CD4-positive, alpha-beta T cell (primary cell): ENCODE measurements around the gene FERMT1. TPM values are rescaled to one million over a fixed set of nuclear protein-coding genes. Genes with fewer than 3 reads are reported as not detected.
A peak's percentile ranks its signal among the peaks of the same experiment; 100 is the strongest.

Source experiments
- ATAC-seq: fragments of 200-7000 bp; cut with Tn5 transposase; one replicate; pipeline ENCODE4 v1.10.0; 2022; ENCODE audit warnings: mild to moderate bottlenecking; ENCODE audit not compliant: poor library complexity
- CTCF ChIA-PET: fragments of 350-600 bp; sonication (Branson Sonifier 250); formaldehyde crosslinking; loops from one replicate; lab custom pipeline; 2021; ENCODE audit warnings: antibody characterized with exemption, inconsistent platforms; lab: Charles Lee
- POLR2A ChIA-PET: fragments of 350-600 bp; sonication (Branson Sonifier 250); formaldehyde crosslinking; loops from one replicate; lab custom pipeline; 2021; ENCODE audit warnings: antibody characterized with exemption, inconsistent platforms; lab: Charles Lee
- DNase-seq, 14 experiments: peaks; one replicate each; pipeline ENCODE4 v3.0.0-alpha.2; 2013 to 2020; ENCODE audit warnings: mixed read lengths in 2 of 14
- H3K27ac ChIP-seq, 2 donors: one replicate each; pipeline versions ENCODE4 v1.5.1 to v1.7.0; 2013; ENCODE audit warnings: low read length in 2 of 2, low read depth in 1 of 2, mild to moderate bottlenecking in 1 of 2
- H3K27me3 ChIP-seq, 2 experiments: 1 replicate in 1 of 2; 2 replicates in 1 of 2; pipeline versions ENCODE4 v1.6.1 to v1.7.0; 2013; ENCODE audit warnings: low read length in 2 of 2, control low read depth in 1 of 2, mild to moderate bottlenecking in 1 of 2, moderate library complexity in 1 of 2; ENCODE audit not compliant: insufficient read depth in 2 of 2, control insufficient read depth in 1 of 2
- H3K36me3 ChIP-seq: one replicate; pipeline ENCODE4 v1.6.1; 2013; ENCODE audit warnings: low read length, control low read depth; ENCODE audit not compliant: insufficient read depth
- H3K4me1 ChIP-seq: one replicate; pipeline ENCODE4 v1.6.1; 2013; ENCODE audit warnings: low read length, control low read depth; ENCODE audit not compliant: insufficient read depth
- H3K4me3 ChIP-seq: one replicate; pipeline ENCODE4 v1.5.1; 2013; ENCODE audit warnings: mild to moderate bottlenecking, low read length, moderate library complexity
- H3K9me3 ChIP-seq, 2 experiments: 1 replicate in 1 of 2; 2 replicates in 1 of 2; pipeline versions ENCODE4 v1.6.1 to v1.7.0; 2013; ENCODE audit warnings: low read length in 2 of 2, mild to moderate bottlenecking in 2 of 2, control low read depth in 1 of 2, moderate library complexity in 1 of 2; ENCODE audit not compliant: control insufficient read depth in 1 of 2, insufficient read depth in 1 of 2
- H3K27ac Mint-ChIP-seq: one replicate; pipeline ENCODE4 v1.8.0; 2020; ENCODE audit warnings: mixed read lengths
- H3K27me3 Mint-ChIP-seq: one replicate; pipeline ENCODE4 v1.8.0; 2021; ENCODE audit warnings: mixed read lengths
- H3K36me3 Mint-ChIP-seq: one replicate; pipeline ENCODE4 v1.8.0; 2021; ENCODE audit warnings: low read depth, mixed read lengths
- H3K4me1 Mint-ChIP-seq: one replicate; pipeline ENCODE4 v1.8.0; 2021; ENCODE audit warnings: low read depth, mixed read lengths
- H3K4me3 Mint-ChIP-seq: one replicate; pipeline ENCODE4 v1.8.0; 2020; ENCODE audit warnings: mild to moderate bottlenecking, mixed read lengths
- H3K9me3 Mint-ChIP-seq: one replicate; pipeline ENCODE4 v1.8.0; 2020; ENCODE audit warnings: mixed read lengths
- intact Hi-C, 2 experiments: fragments of 100-400 bp; cut with DNase I in 1 of 2; cut with micrococcal nuclease in 1 of 2; formaldehyde crosslinking; loops; one replicate each; pipeline versions ENCODE4 v1.15.1 to v1.9.0; 2023 to 2025; cut with DNase I, micrococcal nuclease
- total RNA-seq, 174 experiments: library from RNA in 2 of 174; stranded (reverse) in 2 of 174; gene quantifications; one replicate each; pipeline ENCODE4 v1.2.3 and lab custom pipeline; 2021 to 2026
- TF ChIP-seq, protein P1 (sequence below): fragments of 200-600 bp; IDR thresholded peaks from one replicate; pipeline ENCODE4 v1.8.0; 2022; ENCODE audit warnings: antibody characterized with exemption, mild to moderate bottlenecking

FERMT1 gene
- total RNA-seq, 2 experiments from 2014 or later = not detected

DNA sequence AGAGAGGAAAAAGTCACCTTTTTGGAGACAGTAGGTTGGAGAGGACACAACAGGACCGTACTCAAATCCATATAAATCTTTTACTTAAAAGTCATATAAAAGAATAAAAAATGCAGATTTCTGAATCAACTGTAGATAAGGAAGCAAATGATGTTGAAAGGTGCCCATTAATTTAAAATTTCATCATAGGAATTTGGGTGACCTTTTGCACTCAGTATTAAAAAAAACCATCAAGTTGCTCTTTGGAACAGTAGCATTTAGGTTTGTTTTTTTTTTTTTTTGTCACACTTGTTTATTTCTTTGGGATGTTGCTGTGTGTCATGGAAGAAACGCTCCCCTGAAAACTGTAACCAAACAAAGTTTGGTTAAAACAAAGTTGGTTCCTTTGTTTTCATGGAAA is 48.0 kb downstream of the FERMT1 start:
- intact Hi-C loops = loop anchor here (2.0 to 5.0 kb wide), 3 partner anchors 62 to 287 kb away; no protein-coding TSS in a partner anchor
- Histone ChIP-seq H3K4me1 (no peaks in the 10 kb centered on the region), H3K4me3 (no peak overlapping the region), H3K36me3 (no peaks in the 10 kb centered on the region), H3K27me3 (no peaks in the 10 kb centered on the region), H3K27ac (no peak overlapping the region), H3K9me3 (no peaks in the 10 kb centered on the region)
- Mint-ChIP-seq H3K27me3 (no peaks in the 10 kb centered on the region), H3K36me3 (no peaks in the 10 kb centered on the region), H3K27ac (no peak overlapping the region), H3K4me3 (no peak overlapping the region), H3K9me3 (no peaks in the 10 kb centered on the region), H3K4me1 (no peaks in the 10 kb centered on the region)
- ATAC-seq = no peak
- POLR2A ChIA-PET = interaction anchor here (0.7 kb wide), 1 partner anchor 61 kb away, joined by 3 read pairs; no protein-coding TSS in a partner anchor
- TF ChIP-seq, protein P1, sequence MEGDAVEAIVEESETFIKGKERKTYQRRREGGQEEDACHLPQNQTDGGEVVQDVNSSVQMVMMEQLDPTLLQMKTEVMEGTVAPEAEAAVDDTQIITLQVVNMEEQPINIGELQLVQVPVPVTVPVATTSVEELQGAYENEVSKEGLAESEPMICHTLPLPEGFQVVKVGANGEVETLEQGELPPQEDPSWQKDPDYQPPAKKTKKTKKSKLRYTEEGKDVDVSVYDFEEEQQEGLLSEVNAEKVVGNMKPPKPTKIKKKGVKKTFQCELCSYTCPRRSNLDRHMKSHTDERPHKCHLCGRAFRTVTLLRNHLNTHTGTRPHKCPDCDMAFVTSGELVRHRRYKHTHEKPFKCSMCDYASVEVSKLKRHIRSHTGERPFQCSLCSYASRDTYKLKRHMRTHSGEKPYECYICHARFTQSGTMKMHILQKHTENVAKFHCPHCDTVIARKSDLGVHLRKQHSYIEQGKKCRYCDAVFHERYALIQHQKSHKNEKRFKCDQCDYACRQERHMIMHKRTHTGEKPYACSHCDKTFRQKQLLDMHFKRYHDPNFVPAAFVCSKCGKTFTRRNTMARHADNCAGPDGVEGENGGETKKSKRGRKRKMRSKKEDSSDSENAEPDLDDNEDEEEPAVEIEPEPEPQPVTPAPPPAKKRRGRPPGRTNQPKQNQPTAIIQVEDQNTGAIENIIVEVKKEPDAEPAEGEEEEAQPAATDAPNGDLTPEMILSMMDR = no peak
- CTCF ChIA-PET = interaction anchor here (1.5 kb wide), 1 partner anchor 546 kb away, joined by 9 read pairs; no protein-coding TSS in a partner anchor
- no peak for DNase-seq

DNA sequence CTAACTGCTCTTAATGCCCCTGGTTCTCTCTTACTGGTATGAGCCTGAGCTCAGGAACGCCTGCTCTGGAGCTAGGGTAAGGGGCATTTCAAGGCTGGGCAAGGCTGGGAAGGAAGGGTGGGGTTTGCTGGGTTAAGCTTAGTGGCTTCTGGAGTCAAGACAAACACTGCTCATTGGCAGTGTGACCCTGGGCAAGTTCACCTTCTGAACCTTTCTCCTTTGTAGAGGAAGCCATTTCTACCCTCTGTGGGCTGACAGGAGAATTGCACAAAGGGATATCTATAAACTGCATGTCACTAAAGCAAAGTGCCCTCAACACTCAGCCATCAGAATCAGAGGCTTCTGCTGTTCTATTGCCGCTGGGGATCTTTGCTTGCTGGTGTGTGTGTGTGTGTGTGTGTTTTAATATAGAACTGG is 48.7 kb downstream of the FERMT1 start:
- Histone ChIP-seq H3K4me3 (no peak overlapping the region), H3K27me3 (no peaks in the 10 kb centered on the region), H3K4me1 (no peaks in the 10 kb centered on the region), H3K27ac (no peak overlapping the region), H3K36me3 (no peaks in the 10 kb centered on the region), H3K9me3 (no peaks in the 10 kb centered on the region)
- no peaks in the 10 kb centered on the region for H3K4me1 Mint-ChIP-seq
- no peaks in the 10 kb centered on the region for H3K9me3 Mint-ChIP-seq
- ATAC-seq (peak; percentile 39), DNase-seq (peak in 2 of 14 experiments; percentile 19 to 33)
- intact Hi-C loops = loop anchor here in 1 of 2 experiments (2.0 kb wide), 1 partner anchor 281 kb away; no protein-coding TSS in a partner anchor
- H3K36me3 Mint-ChIP-seq = no peaks in the 10 kb centered on the region
- no peak overlapping the region for H3K4me3 Mint-ChIP-seq
- ChIA-PET CTCF (interaction anchor here (0.9 to 1.4 kb wide), 2 partner anchors 286 to 546 kb away, joined by 3 read pairs; no protein-coding TSS in a partner anchor), POLR2A (no interaction called here)
- no peak overlapping the region for H3K27ac Mint-ChIP-seq
- no peaks in the 10 kb centered on the region for H3K27me3 Mint-ChIP-seq
- TF ChIP-seq, protein P1 = no peak

DNA sequence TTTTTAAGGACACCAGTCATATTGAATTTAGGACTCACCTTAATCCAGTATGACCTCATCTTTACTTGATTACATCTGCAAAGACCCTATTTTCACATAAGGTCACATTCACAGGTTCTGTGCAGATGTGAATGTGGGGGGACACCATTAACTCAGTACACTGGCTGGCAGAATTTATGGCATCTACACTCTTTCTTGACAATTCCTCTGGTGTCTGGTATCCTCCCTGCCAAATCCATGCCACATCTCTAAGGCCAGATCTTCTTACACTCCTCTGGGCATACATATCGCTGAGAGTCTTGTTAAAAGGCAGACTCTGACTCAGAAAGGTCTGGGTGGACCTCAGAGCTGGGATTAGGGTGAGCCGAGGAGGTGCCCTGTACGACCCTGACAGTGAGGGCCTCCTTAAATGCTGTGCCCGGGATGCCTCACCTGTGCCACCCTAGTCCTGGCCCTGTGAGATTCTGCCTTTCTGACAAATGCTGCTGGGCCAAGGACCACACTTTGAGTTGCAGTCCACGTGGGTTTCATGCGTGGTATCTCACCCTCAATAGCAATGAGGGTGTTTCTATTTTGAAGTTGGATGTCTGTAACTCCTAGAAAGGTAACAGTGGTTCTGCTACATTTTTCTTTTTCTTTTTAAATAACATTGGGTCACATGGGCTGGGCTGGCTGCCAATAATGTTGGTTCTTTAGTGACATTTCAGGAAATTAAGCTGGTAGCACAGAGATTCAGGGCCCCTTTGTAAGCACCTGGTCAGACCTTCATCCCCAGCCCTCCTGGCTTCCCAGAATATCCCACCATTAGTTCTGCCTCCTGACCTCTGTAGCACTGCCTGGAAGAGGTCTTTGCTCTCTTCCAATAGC is 51.8 kb downstream of the FERMT1 start:
- POLR2A ChIA-PET = no interaction called here
- Histone ChIP-seq H3K36me3 (no peaks in the 10 kb centered on the region), H3K4me1 (no peaks in the 10 kb centered on the region), H3K27ac (no peak overlapping the region), H3K9me3 (no peaks in the 10 kb centered on the region), H3K4me3 (no peak overlapping the region), H3K27me3 (no peaks in the 10 kb centered on the region)
- no peaks in the 10 kb centered on the region for H3K27me3 Mint-ChIP-seq
- TF ChIP-seq, protein P1 = no peak
- H3K4me3 Mint-ChIP-seq = no peak overlapping the region
- no peak overlapping the region for H3K27ac Mint-ChIP-seq
- CTCF ChIA-PET = no interaction called here
- ATAC-seq (no peak), DNase-seq (no peak)
- H3K9me3 Mint-ChIP-seq = no peaks in the 10 kb centered on the region
- no peaks in the 10 kb centered on the region for H3K4me1 Mint-ChIP-seq
- no peaks in the 10 kb centered on the region for H3K36me3 Mint-ChIP-seq
- intact Hi-C loops = no loop called here
